K562 (cell line): ENCODE measurements around the gene RNASE13. TPM values are rescaled to one million over a fixed set of nuclear protein-coding genes. Genes with fewer than 3 reads are reported as not detected.
A peak's percentile ranks its signal among the peaks of the same experiment; 100 is the strongest.

Source experiments
- ATF1 ChIP-seq, 2 experiments: fragments of 450-650 bp in 1 of 2; IDR thresholded peaks; 2 replicates each; pipeline ENCODE4 v1.6.1; 2016; ENCODE audit warnings: missing compliant biosample characterization in 1 of 2, missing genetic modification characterization in 1 of 2
- CSDE1 ChIP-seq, 2 experiments: fragments of 450-650 bp; IDR thresholded peaks; 2 replicates each; pipeline ENCODE4 v1.6.1; 2016; ENCODE audit warnings: mild to moderate bottlenecking in 1 of 2
- ETS1 ChIP-seq: conservative IDR thresholded peaks from 2 replicates; pipeline ENCODE4 v1.6.1; 2011; ENCODE audit warnings: low read depth, mild to moderate bottlenecking, low read length; ENCODE audit not compliant: control insufficient read depth
- FOXK1 ChIP-seq: sonication (generic); formaldehyde crosslinking; IDR thresholded peaks from 2 replicates; pipeline ENCODE4 v1.8.0; 2022; ENCODE audit warnings: missing genetic modification reagents, mild to moderate bottlenecking, borderline replicate concordance
- FOXK2 ChIP-seq, 2 experiments: fragments of 450-650 bp; IDR thresholded peaks in 1 of 2; conservative IDR thresholded peaks in 1 of 2; 2 replicates each; pipeline ENCODE4 v1.6.1; 2016; ENCODE audit warnings: low read depth in 2 of 2, mild to moderate bottlenecking in 1 of 2
- HDAC1 ChIP-seq, 2 experiments: fragments of 450-650 bp; IDR thresholded peaks; 2 replicates each; pipeline ENCODE4 v1.6.1; 2016 to 2017; ENCODE audit warnings: inconsistent platforms in 1 of 2, mild to moderate bottlenecking in 1 of 2, moderate library complexity in 1 of 2
- HMBOX1 ChIP-seq: sonication (generic); IDR thresholded peaks from 2 replicates; pipeline ENCODE4 v1.6.1; 2016
- IFI16 ChIP-seq: fragments of 250-450 bp; sonication (Bioruptor Pico); IDR thresholded peaks from 2 replicates; pipeline ENCODE4 v2.1.2; 2022; ENCODE audit warnings: mild to moderate bottlenecking, inconsistent platforms
- JUN ChIP-seq, 2 experiments: sonication (generic) in 1 of 2; formaldehyde crosslinking in 1 of 2; IDR thresholded peaks; 2 replicates each; pipeline versions ENCODE4 v1.6.1 to v1.8.0; 2012 to 2022; ENCODE audit warnings: borderline replicate concordance in 2 of 2, mild to moderate bottlenecking in 2 of 2, improper control_type of control experiment in 1 of 2, low read depth in 1 of 2, low read length in 1 of 2, missing genetic modification reagents in 1 of 2
- KLF13 ChIP-seq: fragments of 450-650 bp; IDR thresholded peaks from 2 replicates; pipeline ENCODE4 v1.6.1; 2016; ENCODE audit warnings: missing genetic modification characterization, low read depth, mild to moderate bottlenecking, missing compliant biosample characterization, moderate library complexity, borderline replicate concordance
- LARP7 ChIP-seq: fragments of 450-650 bp; IDR thresholded peaks from 2 replicates; pipeline ENCODE4 v1.6.1; 2016
- MAZ ChIP-seq, 2 experiments: fragments of 450-650 bp in 1 of 2; sonication (generic) in 1 of 2; formaldehyde crosslinking; IDR thresholded peaks in 1 of 2; conservative IDR thresholded peaks in 1 of 2; 2 replicates each; pipeline versions ENCODE4 v1.4.0 to v1.5.0; 2020; ENCODE audit warnings: mild to moderate bottlenecking in 1 of 2, missing genetic modification reagents in 1 of 2
- MCM2 ChIP-seq: fragments of 450-650 bp; IDR thresholded peaks from 2 replicates; pipeline ENCODE4 v1.6.1; 2017; ENCODE audit warnings: low read depth, mild to moderate bottlenecking
- MED1 ChIP-seq: sonication (generic); formaldehyde crosslinking; IDR thresholded peaks from 2 replicates; pipeline ENCODE4 v1.8.1; 2023; ENCODE audit warnings: missing genetic modification reagents, borderline replicate concordance
- POLR2H ChIP-seq: IDR thresholded peaks from 2 replicates; pipeline ENCODE4 v1.6.1; 2016; ENCODE audit warnings: missing genetic modification characterization, low read depth, mild to moderate bottlenecking, control low read depth, missing compliant biosample characterization, moderate library complexity
- PURB ChIP-seq: sonication (generic); formaldehyde crosslinking; IDR thresholded peaks from 2 replicates; pipeline ENCODE4 v1.9.0; 2021; ENCODE audit warnings: low read depth, mild to moderate bottlenecking, missing genetic modification reagents
- RBM22 ChIP-seq: fragments of 200-400 bp; formaldehyde crosslinking; IDR thresholded peaks from 2 replicates; pipeline ENCODE4 v1.6.1; 2018; ENCODE audit warnings: low read length, low read depth; ENCODE audit not compliant: poor library complexity, severe bottlenecking
- RBM25 ChIP-seq: fragments of 200-400 bp; formaldehyde crosslinking; IDR thresholded peaks from 2 replicates; pipeline ENCODE4 v1.6.1; 2018; ENCODE audit warnings: low read length, low read depth, moderate library complexity; ENCODE audit not compliant: severe bottlenecking
- SAFB ChIP-seq: fragments of 200-400 bp; formaldehyde crosslinking; IDR thresholded peaks from 2 replicates; pipeline ENCODE4 v1.6.1; 2017; ENCODE audit warnings: low read depth, low read length, borderline replicate concordance
- SMARCC2 ChIP-seq: fragments of 450-650 bp; IDR thresholded peaks from 2 replicates; pipeline ENCODE4 v1.6.1; 2017; ENCODE audit warnings: antibody characterized with exemption, moderate library complexity, mild to moderate bottlenecking, low read depth
- SRSF7 ChIP-seq: fragments of 200-400 bp; formaldehyde crosslinking; optimal IDR thresholded peaks from 2 replicates; pipeline ENCODE3; 2017; ENCODE audit warnings: mild to moderate bottlenecking, low read depth, low read length
- USF2 ChIP-seq: sonication (generic); formaldehyde crosslinking; IDR thresholded peaks from 2 replicates; pipeline ENCODE4 v1.5.0; 2020; ENCODE audit warnings: missing genetic modification reagents
- ZFPM2 ChIP-seq: fragments of 250-450 bp; sonication (Bioruptor Pico); IDR thresholded peaks from 2 replicates; pipeline ENCODE4 v1.5.1; 2022; ENCODE audit warnings: mild to moderate bottlenecking
- ZFX ChIP-seq: sonication (generic); formaldehyde crosslinking; IDR thresholded peaks from 2 replicates; pipeline ENCODE4 v1.8.0; 2022; ENCODE audit warnings: mild to moderate bottlenecking, missing genetic modification reagents, moderate library complexity
- ZKSCAN3 ChIP-seq: fragments of 250-450 bp; sonication (Bioruptor Pico); IDR thresholded peaks from 2 replicates; pipeline ENCODE4 v1.4.0; 2020
- ZNF408 ChIP-seq: fragments of 250-450 bp; sonication (Bioruptor Pico); IDR thresholded peaks from 2 replicates; pipeline ENCODE4 v1.4.0; 2020; ENCODE audit warnings: low read depth, mild to moderate bottlenecking, moderate library complexity
- ZNF586 ChIP-seq: fragments of 450-650 bp; formaldehyde crosslinking; conservative IDR thresholded peaks from 2 replicates; pipeline ENCODE4 v1.4.0; 2020; ENCODE audit warnings: mild to moderate bottlenecking, moderate library complexity
- ZNF76 ChIP-seq: fragments of 250-450 bp; sonication (Bioruptor Pico); IDR thresholded peaks from 2 replicates; pipeline ENCODE4 v1.4.0; 2020; ENCODE audit warnings: mild to moderate bottlenecking, moderate library complexity, borderline replicate concordance
- ZNF780A ChIP-seq: fragments of 250-450 bp; sonication (Bioruptor Pico); IDR thresholded peaks from 2 replicates; pipeline ENCODE4 v1.5.0; 2021; ENCODE audit warnings: mild to moderate bottlenecking
- polyA plus RNA-seq, 8 experiments: library from polyadenylated mRNA; depleted of rRNA in 4 of 8; stranded (reverse) in 5 of 8; unstranded in 3 of 8; fragments of >200 nt; fragmentation: Nextera tagmentation in 2 of 8; fragmentation: Illumina TruSeq in 1 of 8; extraction: Ambion mirVana in 2 of 8; extraction: Trizol in 1 of 8; gene quantifications; 2 replicates each; pipeline versions ENCODE4 v1.2.1 to v1.2.3, GENCODE V29; 2011 to 2014; ENCODE audit warnings: inconsistent platforms in 1 of 8, missing spikeins in 1 of 8
- total RNA-seq, 7 experiments: library from RNA; depleted of rRNA in 6 of 7; stranded (reverse); fragments of >200 nt in 6 of 7; fragmentation: Illumina TruSeq in 2 of 7; extraction: Trizol in 2 of 7; gene quantifications; 2 replicates each; pipeline versions ENCODE4 v1.2.1 to v1.2.3, GENCODE V29; 2011 to 2021; ENCODE audit warnings: low replicate concordance in 1 of 7

RNASE13 gene
- total and polyA plus RNA-seq, 9 of the 15 experiments (the other 6 are each of a cell fraction or from before 2014, with no cell fraction given), result not detected

GRCh38 chr14:21026988-21027315 lies 7.7 kb downstream of the RNASE13 start (continued):
- TF ChIP-seq SMARCC2 (0 out of 2 replicates have a peak, but pooled peaks have one; percentile 35), KLF13 (tag) (no peak), RBM22 (no peak), ZNF408 (no peak), MED1 (CRISPR knock-in tag) (no peak), FOXK1 (CRISPR knock-in tag) (no peak), ATF1 (CRISPR knock-in tag; IDR thresholded peaks at IDR 0.05) (no peak), ATF1 (tag; IDR thresholded peaks at IDR 0.05) (no peak), FOXK2 (conservative IDR thresholded peaks at IDR 0.05 in 1 of 2, IDR thresholded peaks at IDR 0.05 in 1 of 2; ENCODE audit: low read depth in 2 of 2) (no peak), POLR2H (tag) (no peak), ZNF780A (CRISPR knock-in tag) (no peak), HDAC1 (IDR thresholded peaks at IDR 0.05) (no peak), ZNF76 (CRISPR knock-in tag) (no peak), PURB (CRISPR knock-in tag) (no peak), HMBOX1 (no peak), ZFX (0 out of 2 replicates have a peak, but pooled peaks have one; percentile 5), SRSF7 (no peak), ETS1 (no peak), RBM25 (no peak), MCM2 (no peak), MAZ (CRISPR knock-in tag; conservative IDR thresholded peaks at IDR 0.05 in 1 of 2, IDR thresholded peaks at IDR 0.05 in 1 of 2) (peak in 1 of 2 experiments; percentile 25; a peak in 1 of 4 replicates), ZNF586 (no peak), ZFPM2 (CRISPR knock-in tag) (no peak), ZKSCAN3 (CRISPR knock-in tag) (no peak), JUN (IDR thresholded peaks at IDR 0.05; ENCODE audit: borderline replicate concordance, low read depth, low read length) (no peak), JUN (CRISPR knock-in tag; IDR thresholded peaks at IDR 0.05; ENCODE audit: borderline replicate concordance) (no peak), LARP7 (no peak), IFI16 (CRISPR knock-in tag) (no peak), CSDE1 (IDR thresholded peaks at IDR 0.05) (no peak), USF2 (no peak), SAFB (no peak)
